ENCODE data around the gene MYO9B. TPM values are rescaled to one million over a fixed set of nuclear protein-coding genes. Genes with fewer than 3 reads are reported as not detected.

MYO9B gene
- total RNA-seq, 1 experiment from 2014 or later, result 94.3 TPM

DNA sequence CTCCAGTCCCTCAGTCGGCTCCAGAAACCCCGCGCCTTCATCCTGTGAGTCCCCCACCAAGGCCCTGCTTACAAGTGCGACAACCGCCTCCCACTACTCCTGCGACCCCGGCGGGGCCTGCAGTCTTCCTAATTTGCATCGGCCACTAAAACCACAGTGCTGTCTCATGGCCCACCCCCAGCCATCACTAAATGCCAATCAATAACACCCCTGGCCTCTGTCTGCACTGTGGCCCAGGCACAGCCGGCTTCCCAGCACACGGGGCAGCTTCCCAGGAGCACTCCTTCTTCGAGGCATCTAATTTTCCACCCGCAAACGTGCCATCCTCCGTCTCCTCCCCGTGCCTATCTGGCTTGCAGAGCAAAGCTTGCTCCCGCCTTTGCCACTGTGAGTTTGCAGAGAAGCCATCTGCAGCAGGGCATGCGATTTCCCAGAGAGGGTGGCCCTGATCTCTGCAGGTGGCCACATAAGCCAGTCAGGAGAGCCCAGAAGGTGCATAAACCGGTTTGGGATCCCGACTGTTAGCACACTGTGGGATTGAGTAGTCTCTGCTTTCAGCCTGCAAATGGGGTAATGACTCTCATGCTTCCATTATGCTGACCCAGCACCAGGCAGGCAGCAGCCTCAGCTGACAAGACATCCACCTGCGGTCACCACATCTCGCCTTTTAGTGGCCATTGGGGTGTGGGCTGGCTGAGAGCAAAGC lies 105.6 kb downstream of the MYO9B start:
- no peaks in the 10 kb centered on the region for H3K27me3 Mint-ChIP-seq (ENCODE audit: low read depth)
- peaks cover 14% of the 10 kb centered on the region for H3K4me1 Mint-ChIP-seq
- POLR2A ChIA-PET, result no interaction called here
- CTCF ChIA-PET, result interaction anchor here (1.4 to 1.6 kb wide), 2 partner anchors 54 to 112 kb away, joined by 3 read pairs; no protein-coding TSS in a partner anchor
- H3K9me3 Mint-ChIP-seq, result no peaks in the 10 kb centered on the region
- peaks cover 14% of the 10 kb centered on the region for H3K36me3 Mint-ChIP-seq
- ATAC-seq, result peak; percentile 86
- TF ChIP-seq ZNF423 (CRISPR knock-in tag; IDR thresholded peaks at IDR 0.05), result peak; percentile 59; the same call in 1 of the 2 replicates
- TF ChIP-seq, protein P1, sequence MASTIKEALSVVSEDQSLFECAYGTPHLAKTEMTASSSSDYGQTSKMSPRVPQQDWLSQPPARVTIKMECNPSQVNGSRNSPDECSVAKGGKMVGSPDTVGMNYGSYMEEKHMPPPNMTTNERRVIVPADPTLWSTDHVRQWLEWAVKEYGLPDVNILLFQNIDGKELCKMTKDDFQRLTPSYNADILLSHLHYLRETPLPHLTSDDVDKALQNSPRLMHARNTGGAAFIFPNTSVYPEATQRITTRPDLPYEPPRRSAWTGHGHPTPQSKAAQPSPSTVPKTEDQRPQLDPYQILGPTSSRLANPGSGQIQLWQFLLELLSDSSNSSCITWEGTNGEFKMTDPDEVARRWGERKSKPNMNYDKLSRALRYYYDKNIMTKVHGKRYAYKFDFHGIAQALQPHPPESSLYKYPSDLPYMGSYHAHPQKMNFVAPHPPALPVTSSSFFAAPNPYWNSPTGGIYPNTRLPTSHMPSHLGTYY (CRISPR knock-in tag; IDR thresholded peaks at IDR 0.05), result no peak
- TF ChIP-seq JAZF1 (CRISPR knock-in tag; IDR thresholded peaks at IDR 0.05), result no peak
- peak; percentile 31; the same call in 1 of the 2 replicates for TF ChIP-seq SP1 (CRISPR knock-in tag; conservative IDR thresholded peaks at IDR 0.05)
- no peak for TF ChIP-seq ZNF416 (CRISPR knock-in tag; IDR thresholded peaks at IDR 0.05)
- TF ChIP-seq, protein P2, sequence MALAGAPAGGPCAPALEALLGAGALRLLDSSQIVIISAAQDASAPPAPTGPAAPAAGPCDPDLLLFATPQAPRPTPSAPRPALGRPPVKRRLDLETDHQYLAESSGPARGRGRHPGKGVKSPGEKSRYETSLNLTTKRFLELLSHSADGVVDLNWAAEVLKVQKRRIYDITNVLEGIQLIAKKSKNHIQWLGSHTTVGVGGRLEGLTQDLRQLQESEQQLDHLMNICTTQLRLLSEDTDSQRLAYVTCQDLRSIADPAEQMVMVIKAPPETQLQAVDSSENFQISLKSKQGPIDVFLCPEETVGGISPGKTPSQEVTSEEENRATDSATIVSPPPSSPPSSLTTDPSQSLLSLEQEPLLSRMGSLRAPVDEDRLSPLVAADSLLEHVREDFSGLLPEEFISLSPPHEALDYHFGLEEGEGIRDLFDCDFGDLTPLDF (CRISPR knock-in tag; IDR thresholded peaks at IDR 0.05), result no peak
- no peak for TF ChIP-seq NFYB (CRISPR knock-in tag; conservative IDR thresholded peaks at IDR 0.05; ENCODE audit: low read depth)
- no peak for TF ChIP-seq FOXP1 (CRISPR knock-in tag; IDR thresholded peaks at IDR 0.05; ENCODE audit: borderline replicate concordance)
- TF ChIP-seq KAT7 (CRISPR knock-in tag; IDR thresholded peaks at IDR 0.05; ENCODE audit: borderline replicate concordance), result no peak
- TF ChIP-seq, protein P3, sequence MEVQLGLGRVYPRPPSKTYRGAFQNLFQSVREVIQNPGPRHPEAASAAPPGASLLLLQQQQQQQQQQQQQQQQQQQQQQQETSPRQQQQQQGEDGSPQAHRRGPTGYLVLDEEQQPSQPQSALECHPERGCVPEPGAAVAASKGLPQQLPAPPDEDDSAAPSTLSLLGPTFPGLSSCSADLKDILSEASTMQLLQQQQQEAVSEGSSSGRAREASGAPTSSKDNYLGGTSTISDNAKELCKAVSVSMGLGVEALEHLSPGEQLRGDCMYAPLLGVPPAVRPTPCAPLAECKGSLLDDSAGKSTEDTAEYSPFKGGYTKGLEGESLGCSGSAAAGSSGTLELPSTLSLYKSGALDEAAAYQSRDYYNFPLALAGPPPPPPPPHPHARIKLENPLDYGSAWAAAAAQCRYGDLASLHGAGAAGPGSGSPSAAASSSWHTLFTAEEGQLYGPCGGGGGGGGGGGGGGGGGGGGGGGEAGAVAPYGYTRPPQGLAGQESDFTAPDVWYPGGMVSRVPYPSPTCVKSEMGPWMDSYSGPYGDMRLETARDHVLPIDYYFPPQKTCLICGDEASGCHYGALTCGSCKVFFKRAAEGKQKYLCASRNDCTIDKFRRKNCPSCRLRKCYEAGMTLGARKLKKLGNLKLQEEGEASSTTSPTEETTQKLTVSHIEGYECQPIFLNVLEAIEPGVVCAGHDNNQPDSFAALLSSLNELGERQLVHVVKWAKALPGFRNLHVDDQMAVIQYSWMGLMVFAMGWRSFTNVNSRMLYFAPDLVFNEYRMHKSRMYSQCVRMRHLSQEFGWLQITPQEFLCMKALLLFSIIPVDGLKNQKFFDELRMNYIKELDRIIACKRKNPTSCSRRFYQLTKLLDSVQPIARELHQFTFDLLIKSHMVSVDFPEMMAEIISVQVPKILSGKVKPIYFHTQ (CRISPR knock-in tag; IDR thresholded peaks at IDR 0.05), result no peak
- TF ChIP-seq, protein P4, sequence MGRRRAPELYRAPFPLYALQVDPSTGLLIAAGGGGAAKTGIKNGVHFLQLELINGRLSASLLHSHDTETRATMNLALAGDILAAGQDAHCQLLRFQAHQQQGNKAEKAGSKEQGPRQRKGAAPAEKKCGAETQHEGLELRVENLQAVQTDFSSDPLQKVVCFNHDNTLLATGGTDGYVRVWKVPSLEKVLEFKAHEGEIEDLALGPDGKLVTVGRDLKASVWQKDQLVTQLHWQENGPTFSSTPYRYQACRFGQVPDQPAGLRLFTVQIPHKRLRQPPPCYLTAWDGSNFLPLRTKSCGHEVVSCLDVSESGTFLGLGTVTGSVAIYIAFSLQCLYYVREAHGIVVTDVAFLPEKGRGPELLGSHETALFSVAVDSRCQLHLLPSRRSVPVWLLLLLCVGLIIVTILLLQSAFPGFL (CRISPR knock-in tag; IDR thresholded peaks at IDR 0.05; ENCODE audit: borderline replicate concordance), result no peak
- peak; percentile 54 for DNase-seq (ENCODE audit: low spot score)
- peak overlapping the region; percentile 24; the same call in 1 of the 2 replicates for H3K4me3 Mint-ChIP-seq
- peak overlapping the region; percentile 97 for H3K27ac Mint-ChIP-seq

DNA sequence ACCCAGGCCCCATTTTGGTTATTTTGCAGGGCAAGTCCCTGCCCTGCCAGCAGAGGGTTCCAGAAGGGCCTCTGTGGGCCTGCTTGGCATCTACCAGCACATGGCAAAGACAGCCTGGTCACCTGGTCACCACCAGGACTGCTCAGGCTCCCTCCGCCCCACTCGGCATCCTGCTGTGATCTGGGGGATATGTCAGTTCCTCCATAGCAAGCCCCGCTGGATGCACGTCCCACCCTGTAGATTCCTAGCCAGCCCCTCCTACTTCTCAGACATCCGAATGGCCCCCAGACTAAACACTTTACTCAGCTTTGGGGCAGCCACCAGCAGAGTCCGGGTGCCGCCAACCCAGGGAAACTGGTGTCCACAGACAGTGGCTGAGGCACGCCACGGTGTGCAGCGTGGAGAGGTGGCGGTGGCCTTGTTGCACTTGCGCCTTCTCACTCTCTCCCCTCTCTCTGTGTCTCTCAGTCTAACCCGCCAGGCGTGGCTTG lies 107.7 kb downstream of the MYO9B start:
- Mint-ChIP-seq H3K27ac (peak overlapping the region; percentile 31; the same call in 1 of the 2 replicates), H3K4me3 (no peak overlapping the region), H3K36me3 (peaks cover 10% of the 10 kb centered on the region), H3K27me3 (ENCODE audit: low read depth) (no peaks in the 10 kb centered on the region), H3K4me1 (peaks cover 14% of the 10 kb centered on the region), H3K9me3 (no peaks in the 10 kb centered on the region)
- ChIA-PET CTCF (interaction anchor here (0.6 to 2.0 kb wide), 3 partner anchors 36 to 115 kb away, joined by 3 to 7 read pairs (median 4); partner anchors contain the start of gene ANKLE1), POLR2A (no interaction called here)
- DNase-seq (ENCODE audit: low spot score) (no peak), ATAC-seq (no peak)
- no peak for TF ChIP-seq ZNF671 (CRISPR knock-in tag; IDR thresholded peaks at IDR 0.05)
- TF ChIP-seq NR2C2 (CRISPR knock-in tag; IDR thresholded peaks at IDR 0.05), result no peak
- TF ChIP-seq NFATC4 (CRISPR knock-in tag; IDR thresholded peaks at IDR 0.05), result no peak
- TF ChIP-seq, protein P5, sequence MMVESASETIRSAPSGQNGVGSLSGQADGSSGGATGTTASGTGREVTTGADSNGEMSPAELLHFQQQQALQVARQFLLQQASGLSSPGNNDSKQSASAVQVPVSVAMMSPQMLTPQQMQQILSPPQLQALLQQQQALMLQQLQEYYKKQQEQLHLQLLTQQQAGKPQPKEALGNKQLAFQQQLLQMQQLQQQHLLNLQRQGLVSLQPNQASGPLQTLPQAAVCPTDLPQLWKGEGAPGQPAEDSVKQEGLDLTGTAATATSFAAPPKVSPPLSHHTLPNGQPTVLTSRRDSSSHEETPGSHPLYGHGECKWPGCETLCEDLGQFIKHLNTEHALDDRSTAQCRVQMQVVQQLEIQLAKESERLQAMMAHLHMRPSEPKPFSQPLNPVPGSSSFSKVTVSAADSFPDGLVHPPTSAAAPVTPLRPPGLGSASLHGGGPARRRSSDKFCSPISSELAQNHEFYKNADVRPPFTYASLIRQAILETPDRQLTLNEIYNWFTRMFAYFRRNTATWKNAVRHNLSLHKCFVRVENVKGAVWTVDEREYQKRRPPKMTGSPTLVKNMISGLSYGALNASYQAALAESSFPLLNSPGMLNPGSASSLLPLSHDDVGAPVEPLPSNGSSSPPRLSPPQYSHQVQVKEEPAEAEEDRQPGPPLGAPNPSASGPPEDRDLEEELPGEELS (CRISPR knock-in tag; IDR thresholded peaks at IDR 0.05), result no peak
- TF ChIP-seq JAZF1 (CRISPR knock-in tag; IDR thresholded peaks at IDR 0.05), result no peak
- TF ChIP-seq NR3C1 (CRISPR knock-in tag; conservative IDR thresholded peaks at IDR 0.05; ENCODE audit: low read depth), result no peak
- TF ChIP-seq ZNF423 (CRISPR knock-in tag; IDR thresholded peaks at IDR 0.05), result no peak
- TF ChIP-seq, protein P6, sequence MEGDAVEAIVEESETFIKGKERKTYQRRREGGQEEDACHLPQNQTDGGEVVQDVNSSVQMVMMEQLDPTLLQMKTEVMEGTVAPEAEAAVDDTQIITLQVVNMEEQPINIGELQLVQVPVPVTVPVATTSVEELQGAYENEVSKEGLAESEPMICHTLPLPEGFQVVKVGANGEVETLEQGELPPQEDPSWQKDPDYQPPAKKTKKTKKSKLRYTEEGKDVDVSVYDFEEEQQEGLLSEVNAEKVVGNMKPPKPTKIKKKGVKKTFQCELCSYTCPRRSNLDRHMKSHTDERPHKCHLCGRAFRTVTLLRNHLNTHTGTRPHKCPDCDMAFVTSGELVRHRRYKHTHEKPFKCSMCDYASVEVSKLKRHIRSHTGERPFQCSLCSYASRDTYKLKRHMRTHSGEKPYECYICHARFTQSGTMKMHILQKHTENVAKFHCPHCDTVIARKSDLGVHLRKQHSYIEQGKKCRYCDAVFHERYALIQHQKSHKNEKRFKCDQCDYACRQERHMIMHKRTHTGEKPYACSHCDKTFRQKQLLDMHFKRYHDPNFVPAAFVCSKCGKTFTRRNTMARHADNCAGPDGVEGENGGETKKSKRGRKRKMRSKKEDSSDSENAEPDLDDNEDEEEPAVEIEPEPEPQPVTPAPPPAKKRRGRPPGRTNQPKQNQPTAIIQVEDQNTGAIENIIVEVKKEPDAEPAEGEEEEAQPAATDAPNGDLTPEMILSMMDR (IDR thresholded peaks at IDR 0.05), result no peak
- TF ChIP-seq, protein P3 (CRISPR knock-in tag; IDR thresholded peaks at IDR 0.05), result no peak
